GM15510 (cell line): ENCODE results near the gene TMEM185B.

Source experiments
- POLR2A ChIP-seq: IDR thresholded peaks from 3 replicates; pipeline ENCODE4 v1.6.1; 2011; ENCODE audit warnings: borderline replicate concordance; ENCODE audit not compliant: insufficient read length; ENCODE audit errors: extremely low read depth

The TMEM185B gene

DNA sequence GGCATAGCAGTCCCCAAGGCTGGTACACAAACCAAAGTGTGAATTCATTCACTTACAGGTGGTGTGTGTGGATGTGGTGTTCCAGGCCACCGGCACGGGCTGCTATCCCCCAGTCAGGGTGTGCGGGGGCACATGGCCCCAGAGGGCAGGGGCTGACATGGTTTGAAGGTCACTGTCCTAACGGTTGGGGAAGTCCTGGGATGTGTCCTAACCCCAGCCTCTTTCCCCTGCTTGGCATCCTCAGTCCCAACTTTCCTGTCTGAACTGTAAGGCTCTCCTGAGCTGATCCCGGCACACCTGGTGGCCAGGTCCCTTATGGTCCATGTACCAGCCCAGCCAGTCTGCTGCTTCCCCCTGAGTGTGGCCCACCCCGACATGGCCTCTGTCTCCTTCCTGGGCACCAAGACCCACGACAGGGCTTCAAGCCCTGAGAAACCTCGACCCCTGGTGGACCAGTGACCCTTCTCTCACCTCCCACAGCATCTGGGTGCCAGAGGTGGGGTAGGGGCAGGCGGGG lies 2.4 kb upstream of the TMEM185B start:
- TF ChIP-seq POLR2A, result no peak

DNA sequence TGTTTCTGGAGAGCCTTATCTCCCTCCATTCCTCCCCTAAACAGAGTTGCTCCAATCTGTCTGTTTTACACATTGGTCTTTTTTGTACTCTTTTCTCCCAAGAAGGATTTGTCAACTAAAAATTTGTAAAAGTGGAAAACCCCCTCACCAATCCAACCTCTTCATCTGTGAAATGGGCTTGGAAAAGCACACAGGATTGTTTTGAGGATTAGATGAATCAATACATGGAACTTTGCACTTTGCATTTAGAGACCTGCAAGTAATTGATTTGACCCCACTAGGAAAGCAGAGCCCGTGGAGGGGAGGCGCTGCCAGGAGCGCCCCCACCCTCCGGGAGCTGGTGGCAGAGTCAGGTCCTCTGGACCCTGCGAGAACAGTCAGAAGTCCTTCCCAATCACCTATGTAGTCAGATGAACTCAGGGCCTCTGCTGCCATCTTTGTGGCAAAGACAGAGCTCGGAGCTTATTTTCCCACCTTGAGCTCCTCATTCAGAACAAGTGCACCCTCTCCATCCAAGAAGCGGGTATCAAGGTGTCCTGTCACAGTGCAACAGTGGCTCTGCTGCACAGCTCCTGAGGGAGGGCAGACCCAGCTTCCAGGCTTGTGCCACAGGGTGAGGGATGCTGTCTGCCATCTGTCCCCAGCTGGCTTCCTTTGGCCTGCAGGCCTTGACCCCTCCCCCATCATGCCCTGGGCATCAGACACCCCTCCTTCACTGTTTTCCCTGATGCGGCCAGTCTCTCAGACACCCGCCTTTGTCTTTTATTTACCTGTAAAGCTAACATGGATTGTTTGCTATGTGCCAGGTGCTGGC lies 1.7 kb upstream of the TMEM185B start:
- no peak for TF ChIP-seq POLR2A

DNA sequence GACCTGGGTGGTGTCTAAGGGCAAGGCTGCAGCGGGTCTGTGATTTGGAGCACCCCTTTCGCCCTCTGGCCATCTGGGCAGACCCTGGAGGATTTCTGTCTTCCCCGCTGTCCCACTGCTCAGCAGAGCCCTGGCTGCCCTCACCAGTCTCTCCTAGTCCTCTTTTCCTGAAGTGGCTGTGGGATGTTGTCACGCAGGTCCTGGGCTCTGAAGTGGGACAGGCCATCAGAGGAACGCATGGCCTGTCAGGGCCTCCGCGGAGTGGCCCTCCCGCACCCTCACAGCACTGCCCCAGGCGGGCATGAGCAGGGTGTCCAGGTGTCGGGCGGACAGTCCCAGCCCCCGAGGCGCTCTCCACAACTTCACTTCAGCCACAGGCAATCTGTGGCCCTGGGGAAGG lies 1.1 kb upstream of the TMEM185B start:
- TF ChIP-seq POLR2A, result no peak

DNA sequence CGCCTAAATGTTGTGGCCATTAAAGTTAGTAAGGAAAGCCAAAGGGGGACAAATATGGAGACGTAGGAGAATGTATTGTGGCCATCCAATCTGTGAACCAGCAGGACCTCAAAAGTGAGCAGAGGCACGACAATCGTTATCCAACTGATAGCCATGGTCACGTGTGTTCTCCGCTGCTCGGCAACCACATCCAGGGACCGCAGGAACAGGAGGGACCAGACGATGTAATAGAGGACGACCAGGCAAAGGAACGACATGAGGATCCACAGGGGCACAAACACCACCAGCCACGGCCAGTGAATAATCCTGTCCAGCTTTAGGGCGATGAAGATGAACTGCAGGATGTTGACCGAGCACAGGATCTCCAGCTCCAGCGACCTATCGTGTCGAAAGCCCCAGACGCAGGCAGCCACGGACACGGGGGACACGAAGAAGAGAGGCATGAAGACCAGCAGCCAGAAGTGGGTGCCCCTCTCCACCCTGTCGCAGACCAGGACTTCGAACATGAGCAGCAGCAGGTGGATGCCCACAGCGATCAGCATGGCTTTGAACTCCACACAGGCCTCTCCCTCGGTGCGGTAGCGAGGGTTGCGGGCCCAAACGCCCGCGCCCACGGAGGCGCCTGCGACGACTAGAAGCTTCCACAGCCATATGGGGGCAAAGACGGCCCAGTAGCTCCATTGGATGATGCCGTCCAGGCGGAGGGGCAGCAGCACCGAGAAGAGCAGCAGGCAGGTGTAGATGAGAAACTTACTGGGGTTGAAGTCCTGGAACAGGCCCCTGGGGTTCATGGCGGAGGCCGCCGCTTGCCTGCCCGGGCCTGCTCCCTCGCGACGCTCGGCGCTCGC lies 790 bp downstream of the TMEM185B start:
- no peak for TF ChIP-seq POLR2A

DNA sequence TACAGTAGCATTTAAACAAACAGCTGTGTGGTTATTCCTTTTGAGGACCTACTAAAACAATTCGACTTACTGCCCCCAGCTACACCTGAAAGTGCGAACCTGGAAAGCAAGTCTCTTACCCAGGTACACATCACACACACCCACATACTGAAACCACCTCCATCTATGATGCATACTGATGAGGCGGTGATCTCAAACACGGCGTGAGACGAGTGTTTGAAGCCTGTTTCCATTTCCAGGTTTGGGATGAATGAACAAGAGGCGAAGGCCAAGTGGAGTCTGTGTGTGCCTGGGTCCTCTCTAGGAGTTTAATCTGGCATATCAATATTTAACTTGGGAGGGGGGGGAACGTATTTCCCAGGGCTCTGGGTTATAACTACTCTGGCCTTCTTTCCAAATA lies 1.6 kb downstream of the TMEM185B start:
- TF ChIP-seq POLR2A, result no peak

DNA sequence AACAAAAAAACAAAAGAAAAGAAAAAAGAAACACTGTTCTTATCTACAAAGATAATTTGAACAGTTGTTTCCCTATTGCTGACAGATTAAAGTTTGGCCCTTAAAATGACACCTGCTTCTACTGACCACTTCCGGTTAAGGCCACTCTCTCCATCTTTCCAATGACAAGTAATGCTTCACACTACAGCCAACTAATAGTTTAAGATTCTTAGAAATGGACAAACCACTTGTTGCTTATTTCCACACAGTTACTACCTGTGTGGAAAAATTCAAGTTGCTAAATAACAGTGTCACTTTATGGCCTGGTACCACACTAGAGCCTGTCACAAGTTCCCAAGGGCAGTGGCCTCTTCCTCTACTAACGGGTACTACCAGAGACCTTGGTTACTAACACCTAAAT lies 2.4 kb downstream of the TMEM185B start:
- no peak for TF ChIP-seq POLR2A

DNA sequence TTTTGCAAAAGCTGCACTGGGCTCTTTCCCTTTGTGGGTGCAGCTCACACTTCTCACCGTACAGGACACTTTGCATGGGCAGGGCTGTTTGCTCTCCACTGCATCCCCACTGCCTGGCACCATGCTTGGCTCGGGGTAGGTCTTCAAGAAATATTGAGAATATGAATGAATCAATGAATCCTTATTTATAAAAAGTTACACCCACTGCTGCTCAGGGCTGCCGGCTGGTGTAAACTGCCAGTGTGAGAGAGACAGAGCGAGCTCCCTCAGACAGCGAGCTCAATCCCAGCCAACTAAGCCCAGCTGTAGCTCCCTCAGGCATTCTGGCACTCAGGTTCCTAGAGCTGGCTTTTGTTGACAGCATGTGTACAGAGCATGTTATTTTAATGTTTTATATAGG lies 3.4 kb downstream of the TMEM185B start:
- TF ChIP-seq POLR2A, result no peak

DNA sequence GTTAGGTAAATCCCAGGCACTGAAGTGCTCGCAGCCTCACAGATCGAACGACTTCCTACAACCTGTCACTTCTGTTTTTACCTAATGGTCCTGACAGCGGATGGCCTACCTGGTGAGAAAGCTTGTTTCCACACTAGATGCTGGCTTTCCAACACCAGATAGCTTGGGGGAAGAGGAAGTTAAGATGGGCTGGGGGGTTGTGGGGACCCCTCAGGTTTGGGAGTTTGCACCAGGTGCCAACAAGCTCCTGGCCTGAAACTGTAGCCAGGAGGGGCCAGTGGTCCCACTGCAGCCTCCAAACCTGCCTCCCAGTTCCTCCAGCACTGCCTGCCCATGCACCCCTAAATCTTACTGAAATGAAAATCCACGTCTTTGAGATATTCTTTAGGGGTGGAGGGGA lies 3.9 kb downstream of the TMEM185B start:
- no peak for TF ChIP-seq POLR2A

DNA sequence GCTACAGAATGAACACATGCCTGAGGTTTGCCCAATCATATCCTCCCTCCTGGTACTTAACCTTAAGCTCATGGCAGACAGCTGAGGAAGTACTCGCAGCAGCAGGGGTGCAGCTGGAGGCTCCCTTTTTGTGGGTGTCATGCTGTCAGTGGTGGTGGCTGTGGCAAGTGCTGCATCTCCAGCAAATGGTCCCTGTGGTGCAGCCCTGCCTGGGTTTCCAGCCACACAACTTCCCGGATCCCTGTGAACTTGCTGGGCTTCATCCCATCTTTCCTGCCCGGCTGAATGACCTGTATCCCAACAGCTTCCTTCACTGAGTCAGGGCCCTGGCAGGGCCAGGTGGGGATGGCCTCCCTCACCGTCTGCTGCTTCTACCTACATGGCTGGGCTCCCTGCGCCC lies 5.0 kb downstream of the TMEM185B start:
- no peak for TF ChIP-seq POLR2A

DNA sequence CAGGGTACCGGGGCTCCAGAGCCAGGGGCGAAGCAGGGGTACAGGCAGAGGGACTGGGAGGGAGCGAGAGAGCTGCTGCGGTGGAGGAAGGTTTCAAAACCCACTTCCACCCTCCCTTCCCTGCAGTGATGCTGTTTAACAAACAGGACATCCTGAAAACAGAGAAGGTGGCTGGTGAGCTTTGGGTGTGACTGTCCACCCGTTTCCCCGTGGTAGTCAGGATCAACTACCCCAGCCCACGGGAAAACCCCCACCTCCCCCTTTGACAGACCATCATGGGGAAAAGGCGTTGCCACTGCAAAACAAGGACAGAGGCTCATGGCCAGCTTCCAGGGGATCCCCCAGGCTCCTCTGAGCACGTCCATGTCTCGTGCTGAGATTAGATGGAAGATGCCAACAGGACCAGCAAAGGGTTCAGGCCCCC lies 12.9 kb downstream of the TMEM185B start:
- TF ChIP-seq POLR2A, result no peak

DNA sequence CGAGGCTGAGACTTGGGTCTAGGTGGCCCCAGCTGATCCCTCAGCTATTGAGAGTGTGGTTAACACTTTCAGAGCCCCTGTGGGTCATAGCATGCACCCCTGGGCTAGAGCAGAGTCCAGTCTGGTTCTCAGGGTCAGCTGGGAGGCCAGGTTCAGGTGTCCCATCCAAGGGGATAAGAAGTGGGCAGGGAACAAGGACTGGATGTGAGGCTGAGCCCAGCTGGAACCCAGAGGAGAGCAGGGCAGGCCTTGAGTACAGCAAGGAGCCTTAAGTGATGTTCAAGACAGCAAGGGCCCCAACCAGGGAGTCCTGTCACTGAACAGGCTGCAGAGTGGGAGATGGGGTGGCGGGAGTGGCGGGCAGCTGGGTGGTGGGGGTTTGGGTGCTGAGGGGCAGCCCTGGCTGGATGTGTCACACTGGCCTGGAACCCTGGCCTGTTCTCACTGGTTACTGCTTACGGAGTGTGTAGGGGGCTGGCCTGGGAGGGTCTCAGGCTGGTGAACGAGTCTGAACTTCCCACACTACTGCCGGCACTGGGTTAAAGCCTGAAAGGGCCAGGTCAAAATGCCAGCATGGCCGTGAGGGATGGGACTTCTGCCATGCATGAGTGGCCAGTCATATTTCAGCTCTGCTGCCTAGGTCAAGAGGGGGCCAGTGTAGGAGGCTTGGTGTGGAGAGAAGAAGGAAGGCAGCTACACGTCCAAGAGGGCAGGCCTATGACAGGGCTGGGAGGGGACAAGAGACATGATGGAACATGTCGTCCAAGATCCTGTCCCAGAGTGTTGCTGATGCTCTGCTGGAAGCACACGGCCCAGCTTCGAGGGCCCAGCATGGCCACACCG lies 13.6 kb downstream of the TMEM185B start:
- no peak for TF ChIP-seq POLR2A

DNA sequence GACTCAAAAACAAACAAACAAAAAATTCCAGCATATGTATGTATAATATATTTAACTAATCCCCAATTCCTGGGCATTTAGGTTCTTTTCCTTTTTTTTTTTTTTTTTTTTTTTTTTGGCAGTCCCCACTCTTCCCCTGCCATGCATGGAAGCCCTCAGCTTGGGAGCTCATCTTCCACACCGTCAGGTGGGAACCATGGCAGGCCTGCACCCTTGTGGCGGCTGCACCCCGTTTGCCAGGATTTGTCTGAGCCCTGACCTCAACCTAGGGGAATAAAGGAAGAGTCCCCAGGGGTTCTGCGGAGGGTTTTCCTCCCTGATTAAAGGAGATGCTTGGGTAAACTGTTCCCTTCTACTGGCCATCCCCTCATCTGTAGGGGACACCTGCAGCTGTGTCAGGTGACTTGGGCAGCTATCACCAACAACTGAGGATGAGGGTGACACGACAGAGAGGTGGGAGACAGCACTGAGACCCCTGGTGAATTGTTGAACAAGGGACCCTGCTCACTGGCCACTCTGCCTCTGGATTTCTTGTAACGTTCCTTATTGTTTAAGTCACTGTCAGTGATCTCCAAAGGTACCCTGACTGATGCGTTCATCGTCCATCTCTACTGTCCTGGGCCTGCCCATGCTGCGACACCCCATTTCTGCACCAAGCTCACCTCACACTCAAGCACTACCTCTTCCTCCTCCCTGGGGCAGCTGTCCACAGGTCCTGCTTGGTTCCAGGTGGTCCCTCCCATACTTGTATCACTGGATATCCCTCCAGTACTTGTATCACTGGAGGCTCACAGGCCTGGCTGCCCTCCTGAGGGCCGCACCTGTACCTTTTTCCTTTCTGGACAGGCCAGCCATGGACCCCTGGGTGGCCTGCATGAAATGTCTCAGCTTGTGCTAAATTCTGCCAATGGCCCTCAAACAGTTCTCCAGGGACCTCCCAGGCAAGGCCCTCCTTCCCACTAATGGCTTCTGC lies 14.5 kb downstream of the TMEM185B start:
- no peak for TF ChIP-seq POLR2A

DNA sequence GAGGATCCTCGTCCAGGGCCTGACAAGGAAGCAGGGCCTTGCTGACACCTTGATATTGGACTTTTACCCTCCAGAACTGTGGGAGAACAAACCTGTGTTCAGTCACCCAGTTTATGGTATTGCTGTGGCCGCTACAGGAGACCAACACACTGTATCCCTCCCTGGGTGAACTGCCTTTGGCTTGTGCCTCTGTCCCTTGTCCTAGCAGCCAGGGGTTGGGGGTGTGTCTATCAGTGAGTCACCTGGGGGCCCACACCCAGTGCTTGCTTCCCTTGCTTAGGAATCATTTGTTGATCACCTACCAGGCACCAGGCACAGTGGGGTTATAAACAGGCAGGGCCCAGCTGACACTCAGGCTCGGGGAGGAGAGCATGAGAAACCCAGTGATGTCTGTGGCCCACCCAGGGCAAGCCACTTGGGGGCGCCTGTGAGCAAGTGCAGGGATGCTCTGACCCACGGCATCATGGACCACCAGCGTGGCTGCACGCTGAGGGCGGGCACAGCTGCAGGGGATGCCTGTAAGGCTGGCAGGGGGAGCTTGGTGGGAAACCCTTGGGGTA lies 17.1 kb downstream of the TMEM185B start:
- no peak for TF ChIP-seq POLR2A
